Measurements from ENCODE around the gene TUBB4B.
A peak's percentile ranks its signal among the peaks of the same experiment; 100 is the strongest.

The TUBB4B gene

DNA sequence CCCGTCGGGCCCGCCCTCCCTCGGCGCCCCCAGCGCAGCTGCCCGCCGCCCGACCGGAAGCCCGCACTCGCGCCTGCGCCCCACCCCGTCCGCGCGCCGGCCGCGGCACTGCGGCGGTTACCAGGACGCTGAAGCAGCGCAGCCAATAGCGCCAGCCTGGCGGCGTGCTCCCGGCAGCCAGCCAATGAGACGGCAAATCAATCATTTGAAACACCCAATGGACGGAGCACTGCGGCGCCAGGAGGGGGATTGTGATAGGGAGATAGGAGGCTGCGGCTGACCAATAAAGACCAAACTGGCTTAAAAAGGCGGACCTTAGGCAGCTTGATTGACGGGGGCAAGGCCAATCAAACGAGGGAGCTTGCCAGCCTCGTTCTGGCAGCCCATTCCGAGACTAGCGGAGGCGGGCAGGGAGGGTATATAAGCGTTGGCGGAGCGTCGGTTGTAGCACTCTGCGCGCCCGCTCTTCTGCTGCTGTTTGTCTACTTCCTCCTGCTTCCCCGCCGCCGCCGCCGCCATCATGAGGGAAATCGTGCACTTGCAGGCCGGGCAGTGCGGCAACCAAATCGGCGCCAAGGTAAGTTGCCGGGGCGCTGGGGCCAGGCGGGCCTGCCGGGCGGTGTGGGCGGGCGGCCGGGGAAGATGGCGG is at the start of gene TUBB4B:
TSS of gene TUBB4B (plus strand) at position 447 of the 649 bp plus-strand sequence. CDS start at position 521, 74 bp downstream.
- DNase-seq (ENCODE audit: low spot score), result peak; percentile 95

DNA sequence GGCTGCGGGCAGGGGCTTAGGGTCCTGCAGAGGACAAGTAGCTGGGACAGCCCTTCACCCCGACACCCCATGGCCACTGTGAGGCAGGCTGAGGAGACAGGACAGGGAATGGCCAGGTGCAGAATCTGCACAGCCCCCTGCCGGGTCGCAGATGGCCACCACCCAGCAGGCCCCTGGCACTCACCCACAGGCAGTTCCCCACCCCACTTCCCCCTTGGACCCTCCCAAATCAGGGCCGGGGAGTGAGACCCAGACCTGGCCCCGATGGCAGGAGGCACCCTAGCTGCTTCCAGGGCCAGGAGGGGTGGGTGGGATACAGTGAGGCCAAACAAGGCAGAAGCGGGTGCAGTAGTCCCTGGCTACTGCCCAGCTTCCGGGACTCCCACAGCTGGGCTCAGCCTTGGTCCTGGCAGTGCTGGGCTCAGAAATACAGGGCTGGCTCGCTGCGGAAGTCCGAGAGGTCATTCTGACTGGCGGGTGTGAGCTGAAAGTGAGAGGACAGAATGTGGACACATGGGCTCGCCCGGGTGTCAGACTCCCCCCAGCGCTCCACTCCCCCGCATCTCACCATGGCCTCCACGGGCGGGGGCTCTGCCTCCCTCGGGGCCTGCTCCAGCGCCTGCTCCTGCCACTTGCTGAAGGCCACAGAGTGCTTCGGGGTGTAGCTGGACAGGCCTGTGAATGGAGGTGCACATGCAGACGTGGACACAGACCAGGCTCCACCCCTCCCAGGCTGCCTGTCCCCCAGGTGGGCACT is 49.2 kb upstream of the TUBB4B start:
- no peak for DNase-seq (ENCODE audit: low spot score)

DNA sequence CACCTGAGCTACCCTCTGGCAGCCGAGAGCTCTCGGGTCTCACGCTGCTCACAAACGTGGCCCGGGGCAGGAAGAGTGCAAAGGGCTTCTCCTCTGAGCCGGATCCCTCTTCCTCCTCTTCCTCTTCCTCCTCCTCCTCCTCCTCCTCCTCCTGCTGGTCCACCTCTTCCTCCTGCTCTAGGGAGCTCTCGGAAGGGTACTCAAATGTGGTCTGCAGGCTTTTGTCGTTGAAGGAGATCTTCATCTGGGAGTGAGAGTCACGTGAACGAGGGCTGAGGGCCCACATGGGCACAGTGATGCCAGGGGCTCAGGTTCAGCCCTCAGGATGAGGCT is 48.7 kb upstream of the TUBB4B start:
- no peak for DNase-seq (ENCODE audit: low spot score)

DNA sequence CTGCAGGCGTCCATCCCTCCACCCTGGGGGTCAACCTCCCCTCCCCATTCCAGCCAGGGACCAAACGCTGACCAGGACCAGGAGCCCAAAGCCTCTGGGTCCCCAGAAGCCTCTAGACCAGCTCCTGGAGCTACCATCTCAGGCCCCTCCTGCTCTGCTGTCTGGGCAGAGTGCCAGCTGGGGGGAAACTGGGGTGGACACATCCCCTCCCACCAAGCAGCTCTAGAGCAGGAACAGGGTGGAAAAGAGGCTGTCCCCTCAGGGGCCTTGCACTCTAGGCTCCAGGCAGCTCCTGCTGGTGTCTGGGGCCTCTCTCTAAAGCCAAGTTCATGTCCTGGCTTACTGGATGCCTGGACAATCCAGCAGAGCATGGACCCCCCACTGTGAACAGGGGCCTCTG is 48.2 kb upstream of the TUBB4B start:
- no peak for DNase-seq (ENCODE audit: low spot score)

DNA sequence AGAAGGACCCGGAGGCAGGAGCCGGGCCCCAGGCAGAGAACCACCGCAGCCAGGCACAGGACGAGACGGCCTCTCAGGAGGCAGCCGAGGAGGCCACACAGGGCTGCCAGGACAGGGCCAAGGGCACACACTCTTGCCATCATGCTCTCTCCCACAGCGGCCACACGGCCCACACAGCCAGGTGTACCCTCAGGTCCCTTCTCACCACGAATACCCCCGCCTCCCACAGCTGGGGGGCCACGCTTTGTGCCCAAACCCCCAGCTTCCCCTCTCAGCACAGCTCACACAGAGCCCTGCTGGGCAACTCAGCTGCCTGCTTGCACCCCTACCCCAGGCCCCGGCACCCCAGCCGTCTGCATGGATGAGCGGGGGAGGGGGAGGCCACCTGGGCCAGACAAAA is 47.3 kb upstream of the TUBB4B start:
- DNase-seq (ENCODE audit: low spot score), result no peak

DNA sequence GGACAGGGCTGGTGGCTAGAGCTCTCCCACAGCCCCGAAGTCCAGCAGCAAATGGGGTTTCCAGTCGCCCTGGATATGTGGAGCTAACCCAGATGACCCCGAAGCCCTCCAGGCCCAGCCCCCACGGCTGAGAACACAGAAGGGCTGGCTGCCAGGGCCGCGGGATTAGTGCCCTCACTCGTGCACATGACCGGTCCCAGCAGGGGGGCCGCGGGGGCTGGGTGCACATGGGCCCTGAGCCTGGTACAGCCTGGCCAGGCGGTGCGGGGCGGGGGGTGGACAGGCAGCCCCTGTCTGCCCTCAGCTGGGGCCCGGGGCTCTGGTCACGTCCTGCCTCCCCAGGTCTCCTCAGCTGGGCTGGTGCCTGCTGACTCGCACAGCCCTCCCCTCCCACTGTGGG is 46.7 kb upstream of the TUBB4B start:
- DNase-seq (ENCODE audit: low spot score), result peak; percentile 73

DNA sequence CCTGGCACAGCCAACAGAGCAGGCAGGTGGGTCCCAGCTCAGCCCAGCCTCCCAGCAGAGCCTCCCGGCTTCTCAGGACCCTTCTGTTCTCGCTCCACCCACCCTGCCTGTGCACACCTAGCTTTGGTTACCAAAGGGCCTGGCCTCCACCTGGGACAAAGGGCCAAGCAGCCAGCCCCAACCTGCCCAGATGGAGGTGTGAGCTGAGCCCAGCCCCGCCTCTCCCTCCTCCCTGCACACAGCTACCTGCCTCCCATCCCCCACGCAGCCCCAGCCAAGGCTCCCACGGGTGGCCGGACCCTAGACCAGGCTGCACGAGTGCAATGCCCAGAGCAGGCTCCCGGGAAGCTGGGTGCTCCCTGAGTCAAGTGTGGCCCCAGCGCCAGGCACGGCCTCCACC is 46.2 kb upstream of the TUBB4B start:
- DNase-seq (ENCODE audit: low spot score), result no peak

DNA sequence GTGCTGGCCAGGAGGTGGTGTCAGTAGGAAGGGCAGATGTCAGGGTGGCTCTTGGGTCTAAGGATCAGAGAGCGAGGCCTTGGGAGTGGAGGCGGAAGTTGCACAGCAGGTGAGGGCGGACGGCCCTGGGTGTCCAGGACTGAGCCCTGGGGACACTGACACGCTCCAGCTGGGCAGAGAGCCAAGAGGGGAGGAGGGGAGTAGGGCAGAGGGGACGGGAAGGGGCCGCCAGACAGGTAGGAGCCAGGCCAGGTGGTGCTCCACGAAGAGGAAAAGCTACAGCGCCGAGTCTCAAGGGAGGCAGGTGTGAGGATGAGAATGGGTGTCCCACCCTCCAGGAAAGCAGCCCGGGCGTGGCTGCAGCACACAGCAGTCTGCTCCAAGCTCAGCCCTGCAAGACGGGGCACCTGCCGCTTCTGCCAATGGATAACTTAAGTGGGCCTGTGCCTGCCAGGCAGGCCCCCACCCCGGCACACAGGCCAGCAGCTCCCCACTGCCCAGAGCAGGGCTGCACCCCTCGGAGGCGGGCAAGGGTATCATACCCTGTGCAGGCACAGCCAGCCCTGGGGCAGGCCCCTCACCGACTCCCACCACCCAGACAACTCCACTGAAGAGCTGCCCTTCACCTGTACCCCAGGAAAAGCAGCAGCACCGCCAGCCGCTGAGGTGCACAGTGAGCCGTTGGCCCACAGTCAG is 45.4 kb upstream of the TUBB4B start:
- peak; percentile 70 for DNase-seq (ENCODE audit: low spot score)

DNA sequence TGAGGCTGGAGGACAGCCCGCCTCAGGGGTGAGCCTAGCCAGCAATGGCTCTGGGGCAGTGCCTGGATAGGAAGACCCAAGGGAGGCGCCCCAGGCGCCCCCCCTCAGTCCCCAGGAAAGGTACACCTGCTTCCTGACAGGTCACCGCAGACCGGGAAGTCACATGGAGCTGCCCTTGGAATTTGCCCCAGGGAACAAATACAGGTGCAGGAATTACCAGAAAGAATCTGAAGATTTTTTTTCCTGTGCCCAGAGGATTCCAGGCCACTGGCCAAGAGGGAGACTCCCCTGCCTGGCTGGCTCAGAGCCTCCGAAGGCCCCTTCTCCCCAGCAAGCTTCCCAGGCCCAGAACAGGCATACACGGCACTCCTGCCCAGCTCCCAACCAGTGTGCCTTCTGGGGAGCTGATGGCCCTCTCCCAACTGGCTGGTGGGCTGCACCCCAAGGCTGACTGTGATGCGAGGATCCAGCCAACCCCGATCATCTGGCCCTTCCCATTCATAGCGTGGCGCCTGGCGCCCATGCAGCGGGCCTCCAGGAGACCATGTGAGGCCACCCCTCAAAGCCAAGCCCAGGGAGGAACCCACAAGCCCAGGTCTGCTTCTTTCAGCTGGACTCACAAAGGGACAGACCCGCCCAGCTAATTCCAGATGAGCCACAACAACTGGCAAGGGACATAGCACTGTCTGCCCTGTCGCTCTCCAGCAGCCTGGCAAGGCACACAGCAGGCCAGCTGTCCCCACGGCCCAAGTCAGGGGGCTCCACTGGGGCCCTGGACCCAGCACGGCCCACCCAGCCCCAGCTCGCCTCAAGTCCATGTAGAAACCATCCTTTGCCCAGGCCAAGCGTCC is 42.8 kb upstream of the TUBB4B start:
- DNase-seq (ENCODE audit: low spot score), result no peak

DNA sequence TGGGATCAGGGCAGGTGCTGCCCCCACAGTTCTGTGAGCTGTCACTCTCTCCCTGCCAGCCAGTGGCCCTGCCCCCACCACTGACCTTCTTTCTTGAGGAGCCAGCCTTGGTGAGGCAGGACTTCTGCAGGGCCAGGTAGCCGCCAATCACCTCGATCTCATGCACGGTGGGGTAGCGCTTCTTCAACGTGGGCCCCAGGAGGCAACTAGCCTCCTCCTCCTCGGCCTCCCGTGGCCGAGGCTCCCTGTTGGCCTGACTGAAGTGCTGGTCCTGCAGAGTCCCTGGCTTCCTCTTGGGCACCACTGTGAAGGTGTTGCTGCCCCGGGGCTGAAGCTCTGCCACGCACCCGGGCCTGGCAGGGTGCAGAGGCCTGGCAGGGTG is 42.2 kb upstream of the TUBB4B start:
- DNase-seq (ENCODE audit: low spot score), result no peak

DNA sequence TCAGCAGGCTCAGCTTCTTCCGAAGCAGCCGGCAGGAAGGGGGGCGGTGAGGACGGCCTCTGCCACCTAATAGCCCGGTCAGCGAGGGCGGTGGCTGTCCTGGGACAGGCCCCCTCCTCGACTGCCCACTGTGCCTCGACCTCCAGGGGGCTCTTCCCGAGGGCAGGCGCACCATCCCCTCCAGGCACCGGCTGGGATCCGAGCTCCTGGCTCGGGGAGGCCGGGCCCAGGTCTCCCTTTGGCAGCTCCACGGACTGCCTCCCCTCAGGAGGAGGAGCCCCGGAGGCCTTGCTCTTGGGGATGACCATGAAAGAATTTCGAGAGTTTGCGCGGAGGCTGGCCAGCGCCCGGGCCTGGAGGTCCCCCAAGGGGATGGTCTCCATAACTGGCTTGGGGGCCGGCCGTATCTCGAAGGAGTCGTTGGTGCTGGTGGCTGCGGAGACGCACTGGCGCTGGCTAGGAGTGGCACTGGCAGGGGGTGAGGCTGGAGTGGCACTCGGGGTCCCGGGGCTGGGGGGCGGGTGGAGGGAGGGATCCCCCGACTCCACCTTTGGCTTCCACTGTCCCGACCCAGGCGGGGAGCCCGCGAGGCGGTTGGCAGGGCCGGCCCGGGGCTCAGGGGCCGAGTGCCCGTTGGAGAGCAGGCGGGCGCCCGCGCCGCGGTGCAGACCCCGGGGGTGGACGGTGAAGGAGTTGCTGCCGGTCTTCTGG is 41.5 kb upstream of the TUBB4B start:
- no peak for DNase-seq (ENCODE audit: low spot score)

DNA sequence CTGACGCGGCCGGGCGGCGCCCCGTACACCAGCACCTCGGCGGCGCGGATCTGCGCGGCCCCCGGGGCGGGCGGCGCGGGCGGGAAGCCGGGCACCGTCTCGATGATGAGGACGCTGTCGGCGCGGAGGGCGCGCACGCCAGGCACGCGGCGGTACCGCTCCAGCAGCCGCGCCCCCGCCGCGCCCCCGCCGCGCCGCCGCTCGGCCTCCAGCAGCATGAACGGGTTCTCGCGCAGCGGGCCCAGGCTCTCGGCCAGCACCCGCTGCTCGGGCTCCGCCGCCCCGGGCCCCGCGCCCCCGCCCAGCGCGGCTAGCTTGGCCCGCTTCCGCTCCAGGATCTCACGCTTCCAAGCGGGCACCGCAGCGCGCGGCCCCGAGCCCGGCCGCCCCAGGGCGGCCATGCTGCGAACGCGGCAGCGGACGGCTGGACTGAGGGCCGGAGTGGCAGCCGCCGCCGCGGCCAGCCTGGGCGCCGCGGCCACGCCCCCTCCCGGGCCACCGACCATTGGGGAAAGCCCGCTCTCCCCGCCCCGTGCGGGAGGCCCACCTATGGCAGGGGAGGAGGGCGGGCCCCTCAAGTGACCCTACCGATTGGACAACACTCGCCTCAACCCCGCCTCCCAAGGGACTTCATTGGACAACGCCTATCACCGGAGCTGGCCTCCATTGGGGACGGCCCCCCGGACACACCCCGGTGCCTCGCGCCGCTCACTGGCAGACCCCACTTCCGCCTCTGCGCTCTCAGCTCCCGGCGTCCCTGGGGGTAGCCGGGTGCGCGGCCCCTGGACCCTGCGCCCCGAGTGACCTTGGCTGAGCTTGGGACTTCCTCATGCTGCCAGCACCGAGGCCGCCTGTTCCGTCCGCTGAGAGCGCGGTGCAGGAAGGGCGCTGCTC is 40.5 kb upstream of the TUBB4B start, which contains the start of gene TPRN:
TSS of gene TPRN (minus strand) at position 431 of the 894 bp plus-strand sequence. CDS start at position 401, 30 bp downstream.
- peak; percentile 99 for DNase-seq (ENCODE audit: low spot score)

DNA sequence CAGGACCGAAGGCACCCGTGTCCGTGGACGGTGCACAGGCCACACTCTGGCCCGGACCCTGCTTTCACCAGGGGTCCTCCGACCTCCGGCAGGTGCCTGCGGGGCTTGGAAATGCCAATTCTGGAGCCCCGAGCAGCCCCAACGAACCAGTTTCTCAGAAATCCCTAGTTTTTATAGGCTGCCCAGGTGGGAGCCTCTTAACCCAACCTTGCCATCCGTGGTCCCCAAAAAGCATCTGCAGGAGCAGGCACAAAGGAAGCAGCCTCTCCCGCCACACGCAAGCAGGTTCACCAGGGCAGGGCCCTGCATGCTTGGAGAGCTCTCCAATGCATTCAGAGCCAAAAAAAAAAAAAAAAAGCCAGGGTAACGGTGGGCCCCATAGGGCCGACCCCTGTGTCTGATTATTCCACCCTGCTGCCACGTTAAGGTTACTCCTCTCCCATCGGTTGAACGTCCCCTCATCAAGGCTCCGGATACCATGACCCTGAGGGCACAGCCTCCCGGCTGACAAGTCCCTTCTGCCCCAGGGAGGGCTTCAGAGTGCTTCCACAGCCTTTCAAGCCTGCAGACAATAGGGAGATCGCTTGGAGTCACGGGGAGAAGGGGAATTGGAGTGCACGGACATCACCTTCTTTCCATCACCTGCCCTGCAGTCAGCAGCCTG is 39.8 kb upstream of the TUBB4B start:
- no peak for DNase-seq (ENCODE audit: low spot score)

DNA sequence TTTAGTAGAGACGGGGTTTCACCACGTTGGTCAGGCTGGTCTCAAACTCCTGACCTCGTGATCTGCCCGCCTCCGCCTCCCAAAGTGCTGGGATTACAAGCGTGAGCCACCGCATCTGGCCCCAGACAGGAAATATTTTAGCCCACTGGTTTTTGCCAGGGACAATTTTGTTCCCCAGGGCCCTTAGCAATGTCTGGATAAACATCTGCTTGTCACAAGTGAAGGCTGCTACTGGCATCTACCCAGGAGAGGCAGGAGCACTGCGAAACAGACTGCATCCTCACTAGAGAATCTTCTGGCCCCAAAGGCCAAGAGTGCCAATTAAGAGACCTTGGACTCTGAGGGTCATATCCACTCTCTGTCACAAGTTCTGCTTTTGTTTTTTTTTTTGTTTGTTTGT is 38.1 kb upstream of the TUBB4B start:
- no peak for DNase-seq (ENCODE audit: low spot score)

DNA sequence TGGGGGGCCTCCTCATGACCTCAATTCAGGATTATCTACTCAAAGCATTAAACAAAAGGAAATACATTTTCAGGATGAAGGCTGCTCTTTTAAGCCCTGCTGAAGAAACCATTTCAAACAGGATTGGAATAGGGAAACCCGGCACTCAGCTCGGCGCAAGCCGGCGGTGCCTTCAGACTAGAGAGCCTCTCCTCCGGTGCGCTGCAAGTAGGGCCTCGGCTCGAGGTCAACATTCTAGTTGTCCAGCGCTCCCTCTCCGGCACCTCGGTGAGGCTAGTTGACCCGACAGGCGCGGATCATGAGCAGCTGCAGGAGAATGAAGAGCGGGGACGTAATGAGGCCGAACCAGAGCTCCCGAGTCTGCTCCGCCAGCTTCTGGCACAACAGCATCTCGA is 36.4 kb upstream of the TUBB4B start:
- no peak for DNase-seq (ENCODE audit: low spot score)

DNA sequence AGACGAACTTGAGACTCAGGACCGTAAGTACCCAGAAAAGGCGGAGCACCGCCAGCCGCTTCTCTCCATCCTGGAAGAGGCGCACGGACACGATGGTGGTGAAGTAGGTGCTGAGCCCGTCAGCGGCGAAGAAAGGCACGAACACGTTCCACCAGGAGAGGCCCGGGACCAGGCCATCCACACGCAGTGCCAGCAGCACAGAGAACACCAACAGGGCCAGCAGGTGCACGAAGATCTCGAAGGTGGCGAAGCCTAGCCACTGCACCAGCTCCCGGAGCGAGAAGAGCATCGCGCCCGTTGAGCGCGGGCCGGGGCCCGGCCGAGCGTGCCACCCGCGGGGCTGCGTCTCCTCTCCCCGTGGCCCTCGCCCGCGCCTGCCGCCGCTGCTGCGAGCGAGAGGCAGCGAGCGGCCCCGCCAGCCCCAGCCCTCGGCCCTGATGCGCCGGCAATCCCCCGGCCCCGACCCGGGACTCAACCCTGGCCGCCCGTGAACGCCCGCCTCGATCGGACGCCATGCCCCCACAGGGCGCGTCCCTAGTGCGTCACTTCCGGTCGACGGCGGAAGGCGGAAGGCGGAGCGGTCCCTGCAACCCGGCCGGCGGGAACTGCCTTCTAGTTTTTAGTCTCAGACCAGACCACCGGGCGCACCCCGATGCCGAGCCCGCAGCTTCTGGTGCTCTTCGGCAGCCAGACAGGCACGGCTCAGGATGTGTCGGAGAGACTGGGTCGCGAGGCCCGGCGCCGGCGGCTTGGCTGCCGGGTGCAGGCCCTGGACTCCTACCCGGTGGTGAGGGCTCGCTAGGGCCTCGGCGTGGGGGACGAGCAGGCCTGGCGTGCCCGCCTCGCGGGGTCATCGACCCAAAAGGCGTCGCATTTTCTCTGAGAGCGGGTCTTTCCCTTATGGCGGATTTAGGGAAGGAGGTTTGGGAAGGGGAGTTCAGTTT is 35.7 kb upstream of the TUBB4B start, which contains the start of the genes NDOR1 and TMEM203:
TSS of gene NDOR1 (plus strand) at position 575 of the 944 bp plus-strand sequence. CDS start at position 653, 78 bp downstream.
TSS of gene TMEM203 (minus strand) at position 523 of the 944 bp plus-strand sequence. CDS start at position 289, 234 bp downstream.
- DNase-seq (ENCODE audit: low spot score), result peak; percentile 96

DNA sequence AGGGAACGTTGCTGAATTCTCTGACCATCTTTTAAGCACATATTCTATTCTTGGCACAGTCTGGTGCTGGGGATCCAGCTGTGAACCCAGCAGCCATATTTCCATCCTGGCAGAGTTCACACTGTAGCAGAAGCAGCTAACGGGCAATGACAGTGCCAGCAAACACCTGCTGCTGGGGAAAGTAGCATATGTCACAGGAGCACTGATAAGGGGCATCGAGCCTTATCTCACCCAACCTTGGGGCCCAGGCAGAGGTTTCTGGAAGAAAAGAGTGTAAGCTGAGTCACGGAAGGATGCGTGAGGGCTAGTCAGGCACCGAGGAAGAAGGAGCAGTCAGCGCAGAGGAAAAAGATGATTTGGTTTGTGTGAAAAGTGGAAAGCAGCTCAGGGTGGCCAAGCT is 34.5 kb upstream of the TUBB4B start:
- DNase-seq (ENCODE audit: low spot score), result no peak

DNA sequence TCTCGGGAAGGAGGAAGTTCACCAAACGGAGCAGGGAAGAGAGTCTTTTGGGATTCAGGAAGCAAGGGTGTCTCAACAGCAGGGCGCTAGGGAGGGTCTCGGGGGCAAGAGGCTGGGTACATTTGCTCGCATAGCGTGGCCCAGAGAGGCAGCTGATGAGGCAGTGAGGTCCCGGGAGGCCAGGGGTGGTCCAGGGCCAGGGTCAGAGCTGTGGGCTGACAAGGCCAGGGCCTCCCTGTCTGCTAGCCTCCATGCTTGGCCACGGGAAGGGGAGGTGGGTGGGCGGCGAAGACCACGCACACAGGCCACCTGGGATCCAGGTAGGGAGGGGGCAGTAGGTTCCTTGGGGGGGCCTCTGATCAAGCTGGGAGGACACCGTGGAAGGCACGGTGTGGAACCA is 29.6 kb upstream of the TUBB4B start:
- no peak for DNase-seq (ENCODE audit: low spot score)

DNA sequence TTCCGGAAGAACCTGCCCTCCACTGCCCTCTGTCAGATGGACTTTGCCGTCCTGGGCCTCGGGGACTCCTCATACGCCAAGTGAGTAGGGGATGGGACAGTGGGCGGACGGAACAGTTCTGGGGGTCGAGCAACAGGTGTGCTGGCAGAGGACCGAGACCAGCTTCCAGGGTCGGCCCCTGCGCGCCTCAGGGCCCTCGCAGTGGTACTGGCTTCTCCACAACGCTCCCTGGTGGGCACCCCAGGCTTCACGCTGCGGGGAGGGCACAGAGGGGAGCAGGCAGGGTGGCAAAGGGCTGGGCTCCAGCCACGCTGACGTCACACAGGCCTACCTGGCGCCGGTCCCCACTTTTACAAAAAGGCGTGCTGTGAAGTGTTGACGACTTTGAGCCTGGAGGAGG is 28.6 kb upstream of the TUBB4B start:
- DNase-seq (ENCODE audit: low spot score), result no peak

Measured in D341Med (cell line).